KMS-11 (cell line): ENCODE data around the gene TMEM38B.

Experiments used
- H2AFZ ChIP-seq: fragments of 200-600 bp; sonication (generic); 2 replicates; pipeline ENCODE4 v1.6.1; 2016; ENCODE audit warnings: antibody characterized with exemption, mixed run types, low read depth
- H3K27ac ChIP-seq: fragments of 200-600 bp; sonication (generic); 2 replicates; pipeline ENCODE4 v1.6.1; 2016; ENCODE audit warnings: mild to moderate bottlenecking, mixed run types
- H3K27me3 ChIP-seq: fragments of 200-600 bp; sonication (generic); 2 replicates; pipeline ENCODE4 v1.6.1; 2017; ENCODE audit warnings: mild to moderate bottlenecking, low read depth, mixed run types, moderate library complexity; ENCODE audit not compliant: insufficient read depth
- H3K36me3 ChIP-seq: fragments of 200-600 bp; sonication (generic); 2 replicates; pipeline ENCODE4 v1.6.1; 2017; ENCODE audit warnings: mild to moderate bottlenecking, mixed run types; ENCODE audit not compliant: insufficient read depth
- H3K4me1 ChIP-seq: fragments of 200-600 bp; sonication (generic); 2 replicates; pipeline ENCODE4 v1.6.1; 2016; ENCODE audit warnings: mild to moderate bottlenecking, low read depth, mixed run types; ENCODE audit not compliant: poor library complexity, severe bottlenecking
- H3K4me2 ChIP-seq: fragments of 200-600 bp; sonication (generic); 2 replicates; pipeline ENCODE4 v1.7.0; 2016; ENCODE audit warnings: mild to moderate bottlenecking, mixed run types
- H3K4me3 ChIP-seq: fragments of 200-600 bp; sonication (generic); IDR thresholded peaks from 2 replicates; pipeline ENCODE4 v1.6.1; 2017; ENCODE audit warnings: low read depth, low read length, mixed read lengths; ENCODE audit not compliant: insufficient read depth
- H3K79me2 ChIP-seq: fragments of 200-600 bp; sonication (generic); 2 replicates; pipeline ENCODE4 v1.6.1; 2016; ENCODE audit warnings: low read depth, mixed run types; ENCODE audit not compliant: insufficient read depth
- H3K9ac ChIP-seq: fragments of 200-600 bp; sonication (generic); 2 replicates; pipeline ENCODE4 v1.6.1; 2016; ENCODE audit warnings: mild to moderate bottlenecking, mixed run types
- H4K20me1 ChIP-seq: fragments of 200-600 bp; sonication (generic); 2 replicates; pipeline ENCODE4 v1.6.1; 2016; ENCODE audit warnings: mild to moderate bottlenecking, mixed run types; ENCODE audit not compliant: insufficient read depth
- TF ChIP-seq, protein P1 (sequence below): fragments of 200-600 bp; sonication (generic); conservative IDR thresholded peaks from 2 replicates; pipeline ENCODE4 v1.6.1; 2017; ENCODE audit warnings: low read depth, mild to moderate bottlenecking, antibody characterized with exemption, low read length, moderate library complexity, mixed read lengths

Gene TMEM38B

DNA sequence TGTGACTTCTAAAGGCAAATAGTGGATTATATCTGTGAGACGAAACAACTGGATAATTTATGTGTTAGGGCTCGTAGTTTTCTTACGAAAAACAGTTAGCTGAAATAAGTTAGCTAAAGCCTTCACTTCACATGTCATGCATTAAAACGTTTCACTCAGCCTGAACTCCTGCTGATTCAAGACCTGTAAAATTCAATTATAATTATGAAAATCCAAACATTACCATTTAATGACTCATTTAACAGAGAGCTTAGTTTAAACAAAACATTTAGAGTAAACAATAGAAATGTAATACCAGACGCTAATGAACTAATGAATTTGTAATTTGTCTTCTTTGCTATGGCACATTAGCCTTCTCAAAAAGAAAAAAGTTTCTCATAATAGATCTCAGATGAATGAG, 30.4 kb upstream of the TMEM38B start:
- no peaks in the 10 kb centered on the region for H3K36me3 ChIP-seq
- H4K20me1 ChIP-seq = no peaks in the 10 kb centered on the region
- no peaks in the 10 kb centered on the region for H3K4me1 ChIP-seq
- no peak overlapping the region for H2AFZ ChIP-seq
- H3K27ac ChIP-seq = no peak overlapping the region
- H3K9ac ChIP-seq = no peak overlapping the region
- TF ChIP-seq, protein P1, sequence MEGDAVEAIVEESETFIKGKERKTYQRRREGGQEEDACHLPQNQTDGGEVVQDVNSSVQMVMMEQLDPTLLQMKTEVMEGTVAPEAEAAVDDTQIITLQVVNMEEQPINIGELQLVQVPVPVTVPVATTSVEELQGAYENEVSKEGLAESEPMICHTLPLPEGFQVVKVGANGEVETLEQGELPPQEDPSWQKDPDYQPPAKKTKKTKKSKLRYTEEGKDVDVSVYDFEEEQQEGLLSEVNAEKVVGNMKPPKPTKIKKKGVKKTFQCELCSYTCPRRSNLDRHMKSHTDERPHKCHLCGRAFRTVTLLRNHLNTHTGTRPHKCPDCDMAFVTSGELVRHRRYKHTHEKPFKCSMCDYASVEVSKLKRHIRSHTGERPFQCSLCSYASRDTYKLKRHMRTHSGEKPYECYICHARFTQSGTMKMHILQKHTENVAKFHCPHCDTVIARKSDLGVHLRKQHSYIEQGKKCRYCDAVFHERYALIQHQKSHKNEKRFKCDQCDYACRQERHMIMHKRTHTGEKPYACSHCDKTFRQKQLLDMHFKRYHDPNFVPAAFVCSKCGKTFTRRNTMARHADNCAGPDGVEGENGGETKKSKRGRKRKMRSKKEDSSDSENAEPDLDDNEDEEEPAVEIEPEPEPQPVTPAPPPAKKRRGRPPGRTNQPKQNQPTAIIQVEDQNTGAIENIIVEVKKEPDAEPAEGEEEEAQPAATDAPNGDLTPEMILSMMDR = no peak
- H3K4me2 ChIP-seq = no peak overlapping the region
- H3K4me3 ChIP-seq = no peak overlapping the region
- no peaks in the 10 kb centered on the region for H3K79me2 ChIP-seq
- H3K27me3 ChIP-seq = no peaks in the 10 kb centered on the region

DNA sequence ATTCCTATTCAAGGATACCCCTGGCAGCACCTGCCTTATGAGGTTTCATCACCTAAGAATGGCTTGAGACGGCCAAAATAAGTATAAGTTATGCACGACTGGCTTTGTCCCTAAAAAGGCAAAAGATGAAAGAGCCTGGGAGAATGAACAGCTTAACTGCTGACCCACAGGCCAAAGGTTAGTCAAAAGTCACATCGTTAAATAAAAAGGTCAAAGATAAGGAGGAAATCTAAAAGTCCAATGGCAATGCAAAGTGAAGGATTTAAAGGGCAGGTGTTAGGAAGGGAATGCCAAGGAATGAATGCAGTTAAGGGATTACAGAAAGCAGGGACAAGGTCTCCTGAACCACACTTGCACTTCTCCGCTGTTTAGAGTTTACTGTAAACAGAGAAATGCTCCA, 26.5 kb upstream of the TMEM38B start:
- Histone ChIP-seq H3K4me1 (no peaks in the 10 kb centered on the region), H3K79me2 (no peaks in the 10 kb centered on the region), H3K27me3 (no peaks in the 10 kb centered on the region), H3K27ac (no peak overlapping the region), H3K36me3 (no peaks in the 10 kb centered on the region), H3K4me3 (no peak overlapping the region), H3K9ac (no peak overlapping the region), H2AFZ (no peak overlapping the region), H4K20me1 (no peaks in the 10 kb centered on the region), H3K4me2 (no peak overlapping the region)
- TF ChIP-seq, protein P1 = no peak

DNA sequence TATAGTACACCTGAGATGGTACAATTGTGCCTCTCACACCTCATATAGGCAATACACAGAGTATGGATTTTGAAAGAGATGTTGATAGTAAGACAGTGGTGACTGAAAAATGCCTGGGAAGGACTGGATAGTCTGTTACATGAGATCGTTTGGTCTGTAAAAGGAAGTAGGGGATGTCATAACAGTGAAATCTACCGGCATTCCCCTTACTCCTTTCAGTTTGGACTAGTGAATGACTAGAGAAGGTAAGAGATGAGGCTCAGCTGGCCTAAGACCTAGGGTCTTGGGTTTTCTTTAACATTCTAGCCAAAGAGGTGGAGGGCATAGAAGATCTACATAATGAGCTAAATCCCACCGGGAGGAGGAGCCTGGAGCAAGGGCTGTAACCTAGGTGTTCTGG, 24.0 kb upstream of the TMEM38B start:
- no peak overlapping the region for H3K4me2 ChIP-seq
- H3K36me3 ChIP-seq = no peaks in the 10 kb centered on the region
- no peak overlapping the region for H3K4me3 ChIP-seq
- no peaks in the 10 kb centered on the region for H3K27me3 ChIP-seq
- H3K9ac ChIP-seq = no peak overlapping the region
- TF ChIP-seq, protein P1 = no peak
- no peaks in the 10 kb centered on the region for H3K79me2 ChIP-seq
- H3K4me1 ChIP-seq = no peaks in the 10 kb centered on the region
- no peak overlapping the region for H2AFZ ChIP-seq
- no peak overlapping the region for H3K27ac ChIP-seq
- H4K20me1 ChIP-seq = no peaks in the 10 kb centered on the region

DNA sequence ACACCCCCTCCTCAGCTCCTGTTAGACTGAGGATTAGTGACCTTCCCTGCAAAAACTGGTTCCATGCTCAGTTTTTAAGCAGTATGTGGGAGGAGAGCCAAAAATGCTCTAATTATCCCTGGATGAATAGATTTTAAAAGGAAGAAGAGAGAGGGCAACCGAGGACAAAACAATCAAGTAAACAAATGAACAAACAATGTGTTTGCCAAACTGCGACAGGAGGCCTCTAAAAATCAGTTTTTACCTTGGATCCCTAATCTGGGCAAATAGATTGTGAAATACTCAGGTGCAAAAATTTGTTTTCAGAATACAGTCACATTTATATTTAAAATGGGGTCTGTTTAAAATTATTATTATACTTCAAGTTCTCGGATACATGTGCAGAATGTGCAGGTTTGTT, 23.6 kb upstream of the TMEM38B start:
- Histone ChIP-seq H3K27me3 (no peaks in the 10 kb centered on the region), H4K20me1 (no peaks in the 10 kb centered on the region), H3K4me2 (no peak overlapping the region), H3K4me3 (no peak overlapping the region), H3K9ac (no peak overlapping the region), H3K27ac (no peak overlapping the region), H3K79me2 (no peaks in the 10 kb centered on the region), H2AFZ (no peak overlapping the region), H3K36me3 (no peaks in the 10 kb centered on the region), H3K4me1 (no peaks in the 10 kb centered on the region)
- TF ChIP-seq, protein P1 = no peak
